PC-3 (cell line): ENCODE results near the gene C7orf57.

Source experiments
- CTCF ChIP-seq: fragments of 300-600 bp; sonication (generic); conservative IDR thresholded peaks from 2 replicates; pipeline ENCODE4 v1.5.1; 2017; ENCODE audit warnings: antibody characterized with exemption, low read depth, mild to moderate bottlenecking, low read length
- EZH2 ChIP-seq: fragments of 300-600 bp; sonication (generic); IDR thresholded peaks from one replicate; pipeline ENCODE4 v1.6.1; 2017; ENCODE audit warnings: antibody characterized with exemption, mild to moderate bottlenecking, low read length; ENCODE audit not compliant: unreplicated experiment
- EZH2phosphoT487 ChIP-seq: fragments of 300-600 bp; sonication (generic); IDR thresholded peaks from 2 replicates; pipeline ENCODE4 v1.6.1; 2018; ENCODE audit warnings: mild to moderate bottlenecking, antibody characterized with exemption, low read length, borderline replicate concordance

GRCh38 chr7:48074204-48074654, 38.9 kb downstream of the C7orf57 start:
- TF ChIP-seq CTCF, result no peak
- no peak for TF ChIP-seq EZH2
- TF ChIP-seq EZH2phosphoT487, result no peak
